Dedifferentiated amniotic fluid mesenchymal stem cell (primary cell): ENCODE results near the gene COL24A1.
A peak's percentile ranks its signal among the peaks of the same experiment; 100 is the strongest.
"Not testable (repeated sequence)": the region's sequence is repeated elsewhere in the genome, so short reads cannot be mapped to it uniquely, and the experiment has no call there.

ENCODE experiments used
- DNase-seq: peaks from one replicate; pipeline ENCODE4 v3.0.0-alpha.2; 2016; ENCODE audit errors: extremely low spot score

Gene COL24A1

DNA sequence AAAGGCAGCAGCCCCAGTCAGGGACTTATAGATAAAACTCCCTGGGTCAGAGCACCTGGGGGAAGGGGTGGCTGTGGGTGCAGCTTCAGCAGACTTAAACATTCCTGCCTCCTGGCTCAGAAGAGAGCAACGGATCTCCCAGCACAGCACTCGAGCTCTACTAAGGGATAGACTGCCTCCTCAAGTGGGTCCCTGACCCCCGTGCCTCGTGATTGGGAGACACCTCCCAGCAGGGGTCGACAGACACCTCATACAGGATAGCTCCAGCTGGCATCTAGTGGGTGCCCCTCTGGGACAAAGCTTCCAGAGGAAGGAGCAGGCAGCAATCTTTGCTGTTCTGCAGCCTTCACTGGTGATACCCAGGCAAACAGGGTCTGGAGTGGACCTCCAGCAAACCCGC lies 84.1 kb downstream of the COL24A1 start:
- DNase-seq, result not testable (repeated sequence)

DNA sequence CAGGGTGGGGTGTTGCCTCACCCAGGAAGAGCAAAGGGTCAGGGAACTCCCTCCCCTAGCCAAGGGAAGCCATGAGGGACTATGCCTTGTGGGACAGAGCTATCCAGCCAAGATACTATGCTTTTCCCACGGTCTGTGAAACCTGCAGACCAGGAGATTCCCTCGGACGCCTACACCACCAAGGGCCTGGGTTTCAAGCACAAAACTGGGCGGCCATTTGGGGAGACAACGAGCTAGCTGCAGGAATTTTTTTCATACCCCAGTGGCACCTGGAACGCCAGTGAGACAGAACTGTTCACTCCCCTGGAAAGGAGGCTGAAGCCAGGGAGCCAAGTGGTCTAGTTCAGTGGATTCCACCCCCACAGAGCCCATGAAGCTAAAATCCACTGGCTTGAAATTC lies 84.7 kb downstream of the COL24A1 start:
- not testable (repeated sequence) for DNase-seq

DNA sequence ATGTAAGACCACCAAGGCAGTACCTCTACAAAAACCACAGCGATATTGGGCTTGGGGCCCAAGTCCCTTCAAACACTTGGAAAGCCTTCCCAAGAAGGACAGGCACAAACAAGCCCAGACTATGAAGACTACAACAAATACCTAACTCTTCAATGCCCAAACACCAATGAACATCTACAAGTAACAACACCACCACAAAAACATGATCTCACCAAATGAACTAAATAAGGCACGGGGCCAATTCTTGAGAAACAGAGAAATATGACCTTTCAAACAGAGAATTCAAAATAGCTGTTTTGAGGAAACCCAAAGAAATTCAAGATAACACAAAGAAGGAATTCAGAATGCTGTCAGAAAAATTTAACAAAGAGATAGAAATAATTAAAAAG lies 86.8 kb downstream of the COL24A1 start:
- DNase-seq, result peak; percentile 37

DNA sequence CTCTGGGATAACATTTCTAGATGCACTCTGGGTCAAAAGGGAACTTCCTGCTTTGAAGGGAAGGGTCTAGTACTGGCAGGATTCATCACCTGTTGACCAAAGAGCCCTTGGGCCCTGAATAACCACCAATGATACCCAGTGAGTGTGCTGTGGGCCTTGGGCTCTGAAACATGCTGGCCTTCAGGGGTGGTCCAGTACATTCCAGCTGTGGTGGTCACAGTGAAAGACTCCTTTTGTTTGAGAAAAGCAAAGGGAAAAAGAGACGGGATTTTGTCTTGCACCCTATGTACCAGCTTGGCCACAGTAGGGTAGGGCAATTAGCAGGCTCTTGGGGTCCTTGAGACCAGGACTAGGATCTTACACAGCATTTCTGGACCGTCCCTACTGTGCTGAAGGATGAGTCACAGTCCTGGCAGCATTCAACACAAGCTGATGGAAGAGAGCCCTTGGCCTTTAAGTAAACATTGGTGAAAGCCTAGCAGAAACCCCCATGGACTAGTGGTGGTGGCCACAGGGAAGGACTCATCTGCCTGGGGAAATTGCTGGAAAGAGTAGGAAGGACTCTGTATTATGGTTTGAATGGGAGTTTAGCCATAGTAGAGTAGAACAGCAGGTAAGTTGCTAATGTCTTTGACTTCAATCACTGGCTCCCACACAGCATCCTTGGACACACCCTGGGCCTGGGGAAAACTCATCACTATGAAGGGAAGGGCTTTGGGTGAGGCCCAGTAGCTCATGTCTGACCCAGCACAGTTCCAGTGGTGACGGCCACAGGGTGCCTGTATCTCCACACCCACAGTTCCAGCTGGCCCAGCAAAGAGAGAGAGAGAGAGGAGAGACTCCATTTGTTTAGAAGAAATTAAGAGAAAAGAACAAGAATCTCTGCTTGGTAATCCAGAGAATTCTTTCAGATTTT lies 87.5 kb downstream of the COL24A1 start:
- no peak for DNase-seq

DNA sequence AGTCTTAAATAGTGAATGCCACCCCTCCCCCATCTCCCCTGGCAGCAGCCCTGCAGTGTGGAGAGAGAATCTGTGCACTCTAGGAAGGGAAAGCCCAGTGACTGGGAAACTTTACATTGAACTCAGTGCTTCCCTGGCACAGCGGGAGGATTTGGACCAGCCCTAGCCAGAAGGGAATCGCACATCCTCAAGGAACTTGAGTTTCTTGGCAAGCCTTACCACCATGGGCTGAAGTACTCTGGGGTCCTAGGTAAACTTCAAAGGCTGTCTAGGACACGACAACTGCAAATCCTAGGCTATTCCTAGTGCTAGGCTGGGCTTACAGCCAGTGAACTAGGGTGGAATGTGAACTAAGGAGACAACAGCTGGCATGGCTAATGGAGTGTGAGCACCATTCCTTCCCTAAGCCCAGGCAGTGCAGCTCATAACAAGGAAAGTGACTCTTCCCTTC lies 88.3 kb downstream of the COL24A1 start:
- no peak for DNase-seq

DNA sequence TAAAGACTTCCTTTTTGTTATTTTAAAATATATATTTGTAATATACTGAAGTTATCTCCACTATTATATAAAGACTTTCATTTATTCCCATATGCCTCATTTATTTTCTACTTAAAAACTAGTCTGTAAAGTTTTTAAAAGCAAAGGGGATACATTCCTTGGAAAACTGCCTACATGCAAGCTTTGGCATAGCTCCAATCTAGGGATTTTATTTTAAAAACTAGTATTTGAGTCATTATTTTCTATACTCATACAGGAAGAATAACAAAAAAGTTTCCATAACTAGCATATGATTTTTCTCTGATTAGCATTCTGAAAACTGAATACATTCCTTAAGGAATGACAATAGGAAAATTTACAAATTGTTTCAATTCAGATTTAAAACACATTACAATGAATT lies 88.9 kb downstream of the COL24A1 start:
- DNase-seq, result no peak

DNA sequence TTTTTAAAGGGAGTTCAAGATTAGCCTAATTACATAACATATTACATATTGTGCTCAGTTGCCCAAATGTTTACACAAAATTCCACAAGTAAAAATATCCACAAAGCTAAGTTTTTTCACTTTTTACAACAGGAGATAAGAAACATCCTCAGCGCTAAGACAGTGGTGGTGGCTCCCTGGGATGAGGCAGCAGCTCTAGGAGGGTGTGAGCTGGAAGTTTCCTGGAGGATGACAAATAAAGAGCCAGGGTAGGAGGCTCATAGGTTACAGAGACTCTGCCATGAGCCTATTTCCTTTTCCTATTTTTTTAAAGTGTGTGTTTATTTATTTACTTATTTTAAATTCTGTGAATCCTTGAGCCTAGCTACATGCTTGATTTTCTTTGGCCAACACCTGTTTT lies 91.7 kb downstream of the COL24A1 start:
- no peak for DNase-seq

DNA sequence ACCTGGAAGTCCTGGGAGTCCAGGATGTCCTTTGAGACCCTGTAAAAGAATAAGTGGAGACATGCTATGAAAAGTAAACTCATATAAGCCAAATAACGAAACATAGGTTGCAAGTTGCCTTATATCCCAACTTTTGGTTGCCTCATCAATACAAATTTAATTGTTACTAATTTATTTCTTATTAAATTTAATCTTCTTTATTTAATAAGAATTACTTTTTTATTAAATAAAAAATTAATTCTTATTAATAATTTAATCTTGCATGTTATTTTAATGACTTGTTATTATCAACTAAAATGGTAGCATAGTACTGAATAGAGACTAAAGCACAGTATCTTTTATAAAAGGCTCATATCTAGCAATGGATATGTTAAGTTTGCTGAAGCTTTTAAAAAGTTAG lies 92.9 kb downstream of the COL24A1 start:
- no peak for DNase-seq

DNA sequence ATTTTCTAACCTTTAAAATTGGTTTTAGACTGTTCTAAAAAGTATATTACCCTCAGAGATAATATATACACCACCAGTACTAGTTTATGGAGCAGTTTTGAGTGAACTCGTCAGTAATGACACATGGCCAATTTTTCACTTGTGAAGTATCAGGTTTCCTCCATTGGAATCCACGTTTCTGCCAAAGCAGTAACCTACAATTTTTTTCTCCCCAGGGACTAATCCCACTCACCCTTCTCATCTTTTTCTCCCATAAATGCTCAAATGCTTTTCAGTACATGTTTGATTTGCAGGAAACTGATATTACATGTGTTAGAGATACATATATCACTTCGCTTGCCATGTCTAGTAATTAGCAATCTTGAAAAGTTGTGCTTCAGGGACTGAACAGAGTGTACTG lies 94.1 kb downstream of the COL24A1 start:
- DNase-seq, result no peak

DNA sequence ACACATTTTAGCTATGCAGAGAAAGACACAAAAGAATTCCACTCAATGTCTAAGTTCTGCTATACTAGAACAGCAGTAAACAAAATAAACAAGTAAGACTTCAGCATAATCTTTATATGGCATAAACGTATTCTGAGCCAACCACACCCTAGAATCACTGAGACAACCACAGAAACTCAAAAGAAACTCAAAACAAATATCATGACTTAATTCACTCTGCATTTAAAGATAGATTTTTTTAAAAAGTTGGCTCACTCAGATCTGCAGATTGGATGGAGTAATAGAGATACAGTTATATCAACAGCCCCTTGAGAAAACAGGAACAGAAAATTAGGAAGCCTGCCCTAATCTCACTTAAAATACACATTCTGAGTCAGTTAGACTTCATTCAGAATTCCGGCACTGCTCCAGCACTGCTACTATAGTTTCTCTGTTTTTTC lies 95.0 kb downstream of the COL24A1 start:
- peak; percentile 41 for DNase-seq

DNA sequence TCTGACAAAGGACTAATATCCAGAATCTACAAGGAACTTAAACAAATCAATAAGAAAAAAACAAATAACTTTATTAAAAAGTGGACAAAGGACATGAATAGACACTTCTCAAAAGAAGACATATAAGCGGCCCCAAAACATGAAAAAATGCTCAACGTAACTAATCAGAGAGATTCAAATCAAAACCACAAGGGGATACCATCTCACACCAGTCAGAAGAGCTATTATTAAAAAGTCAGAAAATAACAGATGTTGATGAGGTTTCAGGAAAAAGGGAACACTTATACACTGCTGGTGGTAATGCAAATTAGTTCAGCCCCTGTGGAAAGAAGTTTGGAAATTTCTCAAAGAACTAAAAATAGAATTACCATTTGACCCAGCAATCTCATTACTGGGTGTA lies 102.2 kb downstream of the COL24A1 start:
- no peak for DNase-seq

DNA sequence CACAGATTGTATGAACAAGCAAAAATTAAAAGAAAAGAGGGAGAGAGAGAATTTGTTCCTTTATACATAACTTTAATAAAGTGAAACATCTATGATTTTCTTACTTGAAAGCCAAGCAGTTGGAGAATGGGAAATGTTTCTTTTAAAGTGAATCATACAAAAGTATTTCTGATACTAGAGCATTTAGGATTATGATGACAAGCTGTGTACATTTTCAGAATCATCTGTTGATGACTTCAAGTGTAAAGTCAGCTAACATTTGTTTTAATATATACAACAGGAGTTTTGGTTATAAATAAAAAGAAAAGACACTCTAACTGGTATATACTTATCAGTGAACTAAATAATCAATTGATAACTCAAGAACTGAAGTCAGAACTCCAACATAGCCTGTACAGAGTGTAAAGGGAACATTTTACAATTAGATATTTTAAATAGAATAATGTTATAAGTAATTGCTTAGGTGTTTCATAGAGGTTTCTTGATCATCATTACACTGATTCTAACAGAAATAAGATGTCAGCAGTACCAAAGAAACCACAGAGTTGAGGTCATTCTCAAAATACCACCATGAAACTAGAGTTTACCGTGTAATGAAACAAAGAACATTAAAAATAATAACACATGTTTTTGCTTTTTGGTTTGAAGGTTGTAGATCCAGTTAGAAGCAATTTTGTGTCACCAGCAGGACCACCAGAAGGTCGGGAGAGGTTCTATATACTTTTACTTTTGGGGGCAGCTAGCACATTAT lies 103.4 kb downstream of the COL24A1 start:
- DNase-seq, result no peak

DNA sequence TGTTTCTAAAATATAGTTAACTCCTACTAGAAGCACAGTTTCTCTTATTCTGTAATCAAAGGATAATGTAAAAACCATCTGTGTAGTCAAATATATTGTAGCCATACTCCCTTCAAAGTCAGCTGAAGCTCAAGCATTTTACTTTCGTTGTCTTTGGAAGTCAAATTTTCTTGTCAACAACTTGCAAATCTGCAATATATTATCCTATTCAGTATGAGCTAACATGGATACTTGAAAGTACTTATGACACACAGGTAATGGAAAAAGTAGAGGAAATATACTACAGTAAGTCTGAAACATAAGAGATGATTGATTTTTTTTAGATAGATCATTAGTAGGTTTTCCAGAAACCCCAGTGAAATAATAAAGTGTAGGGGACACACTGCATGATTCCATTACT lies 121.5 kb downstream of the COL24A1 start:
- no peak for DNase-seq

DNA sequence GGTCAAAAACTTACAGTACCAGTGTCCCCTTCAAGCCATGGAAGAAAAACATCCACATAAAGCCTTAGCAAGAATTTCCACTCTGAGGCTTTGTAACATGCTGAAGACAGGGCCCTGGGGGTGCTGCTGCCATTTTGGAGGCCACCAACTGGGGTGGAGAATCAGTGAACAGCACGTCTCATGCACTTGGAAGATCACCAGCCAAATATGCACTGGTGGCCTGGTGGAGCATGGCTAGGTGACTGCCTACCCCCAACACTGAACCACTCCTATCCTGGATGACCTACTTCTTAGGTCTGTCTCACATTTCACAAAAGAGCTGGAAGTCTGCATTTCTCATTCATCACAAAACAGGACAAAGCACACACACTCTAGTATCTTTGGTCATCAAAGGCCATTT lies 126.4 kb downstream of the COL24A1 start:
- no peak for DNase-seq

DNA sequence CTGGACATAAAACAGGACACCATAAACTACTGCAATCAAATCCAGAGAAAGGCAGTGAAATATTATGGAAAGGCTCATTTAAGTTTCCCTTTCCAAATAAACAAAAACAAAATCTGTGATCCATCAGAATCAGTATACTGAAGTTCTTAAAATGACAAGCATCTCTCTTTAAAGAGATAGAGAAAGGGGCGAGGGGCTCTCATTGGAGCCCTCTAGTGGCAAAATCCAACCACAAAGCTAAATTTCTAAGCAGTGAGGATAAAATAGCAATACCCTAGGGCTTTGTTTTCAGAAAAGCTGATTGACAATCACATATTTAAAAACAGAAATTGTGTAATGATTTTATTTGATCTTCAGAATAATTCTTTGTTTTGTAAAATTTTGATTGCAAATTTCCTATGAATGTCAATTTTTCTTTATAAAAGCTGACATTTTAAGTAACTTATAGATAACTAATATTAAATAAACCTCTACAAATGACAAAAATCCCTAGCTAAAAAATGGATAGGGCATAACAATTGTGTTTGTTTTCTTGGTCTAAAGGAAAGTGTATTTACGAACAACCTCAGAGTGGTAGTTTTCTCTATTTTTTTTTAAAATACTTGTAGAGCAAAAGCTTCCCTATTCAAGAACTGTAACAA lies 138.2 kb downstream of the COL24A1 start:
- peak; percentile 49 for DNase-seq

DNA sequence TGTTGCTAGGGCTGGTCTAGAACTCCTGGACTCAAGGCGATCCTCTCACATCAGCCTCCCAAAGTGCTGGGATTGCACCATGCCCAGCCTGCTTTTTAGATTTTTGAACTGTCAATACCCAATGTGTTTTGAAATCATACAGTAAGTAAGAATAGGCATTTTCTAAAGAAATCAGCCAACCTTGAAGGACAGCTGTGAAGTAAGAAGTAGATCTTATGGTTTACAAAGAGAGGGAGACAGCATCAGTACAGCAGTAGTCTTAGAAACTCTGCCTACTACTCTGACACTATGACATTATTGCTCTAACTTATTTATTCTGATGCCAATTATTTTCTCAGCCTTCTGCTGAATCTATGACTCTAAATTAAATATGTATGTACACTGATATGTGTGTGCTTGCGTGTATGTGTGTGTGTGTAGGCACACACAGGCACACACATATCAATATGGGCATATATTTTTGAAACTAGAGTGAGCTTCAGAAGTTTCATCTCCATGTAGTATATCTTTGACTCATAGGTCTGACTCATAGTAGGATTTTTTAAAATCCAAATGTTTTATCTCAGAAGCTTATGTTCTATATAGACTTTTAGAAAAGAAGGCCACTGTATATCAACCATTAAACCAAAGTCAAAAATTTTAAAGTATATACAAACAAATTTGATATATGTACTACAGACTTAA lies 140.4 kb downstream of the COL24A1 start:
- no peak for DNase-seq

DNA sequence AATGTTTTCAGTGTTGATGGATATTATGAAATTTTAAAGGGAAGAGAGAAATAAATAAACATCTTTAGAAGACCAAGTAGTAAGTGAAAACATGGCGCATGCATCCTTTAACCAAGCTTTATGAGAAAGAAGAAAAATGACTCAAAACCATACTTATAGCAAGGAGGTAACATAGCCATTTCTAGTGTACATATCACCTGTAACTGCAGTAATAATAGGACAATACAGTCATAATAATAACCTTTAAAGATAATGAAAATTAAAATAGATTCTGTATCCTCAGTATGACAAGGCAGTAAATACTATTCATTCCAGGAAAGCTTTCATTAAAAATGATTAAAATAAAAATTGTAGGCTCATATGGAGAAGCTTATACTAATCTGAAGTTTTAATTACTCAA lies 141.2 kb downstream of the COL24A1 start:
- no peak for DNase-seq

DNA sequence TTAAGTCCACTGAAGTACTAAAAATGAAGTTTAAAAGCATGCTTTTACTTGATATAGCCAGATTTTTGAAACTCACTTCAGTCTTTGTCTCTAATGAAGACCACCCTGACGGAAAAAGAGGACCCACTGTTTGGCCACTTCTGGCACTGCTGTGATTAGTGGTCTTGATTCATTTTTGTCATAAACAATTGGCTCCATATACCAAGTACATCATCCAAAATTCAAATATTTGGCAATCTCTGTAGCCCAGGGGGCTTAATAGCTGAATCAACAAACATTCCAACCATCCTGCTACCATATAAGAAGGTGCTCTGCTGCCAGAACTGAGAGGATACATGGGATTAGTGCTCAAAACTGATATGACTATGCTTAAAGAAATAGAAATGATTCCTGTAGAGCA lies 156.0 kb downstream of the COL24A1 start:
- DNase-seq, result no peak

DNA sequence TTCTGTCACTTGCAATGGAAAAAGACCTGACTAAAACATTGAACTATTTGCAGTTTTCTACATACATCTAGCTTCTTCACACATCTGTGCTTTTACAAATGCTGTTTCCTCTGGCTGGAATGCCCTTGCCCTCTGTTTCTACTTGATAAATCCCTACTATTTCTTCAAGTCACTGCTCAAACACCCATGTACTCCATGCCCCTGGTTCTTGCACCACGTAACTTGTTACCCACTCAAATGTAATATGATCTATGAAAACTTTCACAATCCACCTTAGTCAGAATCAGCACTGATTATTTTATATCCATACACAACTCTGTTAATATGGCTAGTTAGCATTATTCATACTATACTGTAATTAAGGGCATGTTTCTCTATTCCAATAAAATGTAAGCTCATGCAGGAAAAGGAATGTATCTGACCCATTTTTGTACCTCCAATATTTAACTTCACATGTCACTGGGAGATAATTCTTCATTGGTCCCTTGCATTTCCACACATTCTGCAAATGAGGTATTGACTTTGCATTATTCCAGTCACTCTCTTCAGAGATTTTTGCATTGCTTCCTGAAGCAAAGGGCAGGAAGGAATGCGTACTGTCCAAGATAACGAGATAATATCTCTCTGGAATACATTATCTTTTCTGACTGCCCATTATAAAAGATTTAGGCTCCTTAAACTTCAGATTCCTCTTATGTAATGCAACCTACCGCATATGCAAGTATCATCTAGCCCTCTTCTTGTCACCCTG lies 158.3 kb downstream of the COL24A1 start:
- DNase-seq, result no peak

DNA sequence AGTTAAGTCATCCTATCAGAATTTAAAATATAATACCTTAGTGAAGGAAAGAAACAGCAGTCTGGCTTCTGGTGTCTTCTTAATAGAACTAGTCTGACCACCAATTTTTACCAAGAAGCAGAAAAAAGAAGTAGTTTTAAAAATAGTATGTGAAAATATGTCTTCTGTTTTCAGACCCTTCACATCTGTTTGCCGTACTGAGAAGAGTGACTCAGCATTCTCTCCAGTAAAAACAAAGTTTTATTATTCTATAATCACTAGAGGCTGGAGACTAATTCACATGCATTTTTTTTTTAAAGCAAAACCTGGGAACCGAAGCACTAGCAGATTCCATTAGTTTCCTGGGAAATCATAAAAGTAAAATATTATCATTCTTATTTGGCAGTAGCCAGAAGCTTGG lies 163.8 kb downstream of the COL24A1 start:
- peak; percentile 48 for DNase-seq

DNA sequence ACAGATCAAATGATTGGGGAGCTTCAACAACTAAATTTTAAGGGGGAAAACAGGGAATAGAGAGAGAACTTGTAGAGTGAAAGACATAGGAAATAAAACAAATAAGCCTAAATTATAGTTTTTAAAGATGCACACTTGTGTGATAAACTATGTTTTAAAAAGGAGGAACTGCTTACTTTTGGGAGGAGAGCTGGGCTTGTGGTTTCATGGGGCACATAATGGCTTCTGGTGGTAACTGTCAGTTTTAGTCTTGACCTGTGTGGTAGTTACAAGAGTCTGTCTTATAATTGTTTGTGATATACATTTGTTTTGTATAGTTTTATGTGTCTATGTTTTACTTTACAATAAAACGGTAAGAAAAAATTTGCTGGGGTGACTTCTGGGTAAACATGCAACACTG lies 165.3 kb downstream of the COL24A1 start:
- no peak for DNase-seq
